ENCODE results near the gene C1QL4.

C1QL4 gene

DNA sequence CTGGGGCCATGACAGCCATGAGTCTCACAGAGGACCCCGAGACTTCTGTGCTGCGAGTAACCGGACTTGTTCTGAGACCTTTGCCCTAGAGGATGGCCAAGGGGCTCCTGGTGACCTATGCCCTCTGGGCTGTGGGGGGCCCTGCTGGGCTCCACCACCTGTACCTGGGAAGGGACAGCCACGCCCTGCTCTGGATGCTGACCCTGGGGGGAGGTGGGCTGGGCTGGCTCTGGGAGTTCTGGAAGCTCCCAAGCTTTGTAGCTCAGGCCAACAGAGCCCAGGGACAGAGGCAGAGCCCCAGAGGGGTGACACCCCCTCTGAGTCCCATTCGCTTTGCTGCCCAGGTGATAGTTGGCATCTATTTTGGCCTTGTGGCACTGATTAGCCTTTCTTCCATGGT, 11.8 kb upstream of the C1QL4 start:
- no peak for DNase-seq (ENCODE audit: low read depth in 1 of 2, low spot score in 1 of 2)

DNA sequence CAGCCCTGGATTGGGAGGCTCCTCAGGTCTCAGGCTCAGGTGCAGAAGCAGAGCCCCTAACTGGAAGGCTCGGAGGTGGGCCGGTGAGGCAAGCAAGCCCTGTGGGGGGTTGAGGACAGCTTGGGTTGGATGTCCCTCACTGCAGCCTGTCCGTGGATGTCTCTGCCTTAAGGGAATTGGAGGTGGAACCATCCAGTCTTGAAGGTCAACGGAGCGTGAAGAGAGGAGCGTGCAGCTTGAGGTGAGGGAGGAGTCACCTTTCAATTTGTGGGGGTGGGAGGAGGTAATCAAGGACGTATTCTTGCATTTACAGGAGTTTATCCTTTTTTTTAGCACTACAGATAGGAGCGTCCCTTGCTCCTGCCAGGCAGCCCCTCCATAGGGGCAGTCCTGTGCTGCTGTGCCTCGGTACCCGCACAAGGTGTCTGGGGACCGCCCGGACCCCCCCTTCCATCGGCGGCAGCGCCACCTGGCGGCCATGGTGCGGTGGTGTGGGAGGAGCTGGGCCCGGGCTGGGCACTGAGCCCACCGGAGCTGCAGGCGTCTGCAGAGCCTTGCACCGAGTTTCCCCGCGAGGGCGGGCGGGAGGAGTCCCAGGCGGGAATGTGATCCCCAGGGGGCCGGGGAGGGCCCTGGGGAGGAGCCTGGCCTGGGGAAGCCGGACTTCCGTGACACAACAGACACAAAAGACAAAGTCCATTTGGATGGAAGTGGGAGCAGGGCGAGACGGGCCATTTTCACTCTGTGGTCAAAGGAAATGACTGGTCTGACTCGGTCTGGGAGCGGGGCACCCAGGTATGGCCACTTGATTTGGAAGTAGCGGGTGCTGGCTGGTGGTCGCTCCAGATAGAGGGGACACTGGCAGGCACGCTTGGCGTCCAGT, 10.6 kb upstream of the C1QL4 start:
- DNase-seq (ENCODE audit: low read depth in 1 of 2, low spot score in 1 of 2) = peak; percentile 63 to 73

DNA sequence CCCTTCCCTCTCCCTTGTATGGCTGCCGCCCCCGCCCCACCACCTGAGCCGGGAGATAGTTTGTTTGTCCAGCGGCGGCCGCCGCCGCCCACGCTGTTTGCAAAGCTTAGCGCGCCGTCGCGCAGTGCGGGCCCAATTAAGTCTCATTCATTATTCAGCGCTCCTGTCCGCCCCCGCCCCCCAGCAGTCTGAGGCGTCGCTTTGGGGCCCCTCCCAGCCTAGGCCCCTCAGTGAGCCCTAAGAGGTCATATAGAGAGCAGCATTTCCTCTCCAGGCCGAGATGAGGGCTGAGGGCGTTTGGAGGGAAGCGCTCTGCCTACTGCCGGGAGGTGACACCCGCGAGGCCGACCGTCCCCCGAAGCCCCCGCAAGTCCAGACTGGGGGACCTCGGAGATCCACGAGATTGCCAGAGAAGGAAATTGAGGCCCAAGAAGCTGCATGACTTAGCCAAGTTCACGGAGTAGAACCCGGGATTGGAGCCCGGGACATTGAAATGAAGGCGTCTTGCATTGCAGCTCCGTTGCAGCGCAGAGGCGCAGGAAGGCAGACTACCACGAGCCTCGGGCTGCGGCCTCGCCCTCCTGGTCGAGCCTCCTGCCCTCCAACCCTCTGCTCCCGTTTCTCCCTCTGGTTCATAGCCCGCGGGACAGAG, 9.8 kb upstream of the C1QL4 start, which contains the start of gene DNAJC22:
TSS of gene DNAJC22 (plus strand) at position 230 of the 652 bp plus-strand sequence. CDS start 1,985 bp downstream, outside the sequence.
- no peak for DNase-seq (ENCODE audit: low read depth in 1 of 2, low spot score in 1 of 2)

DNA sequence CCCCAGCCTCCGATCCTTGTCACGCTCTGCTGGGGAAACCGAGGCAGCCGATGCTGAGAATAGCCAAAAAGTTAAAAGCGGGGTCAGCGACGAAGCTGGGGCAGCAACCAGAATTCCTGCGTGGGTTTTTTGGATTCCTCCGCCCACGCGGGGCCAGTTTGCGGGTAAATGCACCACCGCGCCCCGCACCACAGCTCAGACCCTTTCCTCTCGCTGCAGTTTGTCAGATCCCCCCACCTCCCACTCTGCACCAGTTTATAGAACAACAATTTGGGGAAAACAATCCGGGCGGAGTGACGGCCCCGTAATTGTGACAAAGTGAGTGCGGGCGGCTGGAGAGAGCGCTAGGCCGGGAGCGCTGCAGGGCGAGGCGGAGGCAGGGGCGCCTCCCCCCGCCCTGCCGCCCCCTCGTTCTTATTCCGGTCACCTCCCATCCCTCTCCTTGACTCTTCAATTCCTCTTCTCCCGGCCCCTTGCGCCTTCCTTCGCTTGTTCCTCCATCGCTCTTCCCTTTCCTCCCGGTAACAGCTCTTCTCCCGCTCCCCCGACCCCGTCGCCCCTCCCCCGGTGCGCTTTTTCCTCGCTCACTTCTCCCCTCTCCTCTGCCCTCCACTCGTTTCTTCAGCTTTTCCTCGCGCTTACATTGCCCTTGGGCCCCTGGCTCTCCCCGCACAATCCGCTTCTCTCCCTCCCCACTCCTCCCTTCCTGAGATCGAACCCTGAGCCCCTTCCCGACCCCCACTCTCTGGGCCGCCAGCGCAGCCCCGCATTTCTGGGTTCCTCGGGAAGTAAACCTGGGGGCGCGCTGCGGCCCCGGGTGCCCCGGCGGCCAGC, 9.1 kb upstream of the C1QL4 start:
- no peak for DNase-seq (ENCODE audit: low read depth in 1 of 2, low spot score in 1 of 2)

DNA sequence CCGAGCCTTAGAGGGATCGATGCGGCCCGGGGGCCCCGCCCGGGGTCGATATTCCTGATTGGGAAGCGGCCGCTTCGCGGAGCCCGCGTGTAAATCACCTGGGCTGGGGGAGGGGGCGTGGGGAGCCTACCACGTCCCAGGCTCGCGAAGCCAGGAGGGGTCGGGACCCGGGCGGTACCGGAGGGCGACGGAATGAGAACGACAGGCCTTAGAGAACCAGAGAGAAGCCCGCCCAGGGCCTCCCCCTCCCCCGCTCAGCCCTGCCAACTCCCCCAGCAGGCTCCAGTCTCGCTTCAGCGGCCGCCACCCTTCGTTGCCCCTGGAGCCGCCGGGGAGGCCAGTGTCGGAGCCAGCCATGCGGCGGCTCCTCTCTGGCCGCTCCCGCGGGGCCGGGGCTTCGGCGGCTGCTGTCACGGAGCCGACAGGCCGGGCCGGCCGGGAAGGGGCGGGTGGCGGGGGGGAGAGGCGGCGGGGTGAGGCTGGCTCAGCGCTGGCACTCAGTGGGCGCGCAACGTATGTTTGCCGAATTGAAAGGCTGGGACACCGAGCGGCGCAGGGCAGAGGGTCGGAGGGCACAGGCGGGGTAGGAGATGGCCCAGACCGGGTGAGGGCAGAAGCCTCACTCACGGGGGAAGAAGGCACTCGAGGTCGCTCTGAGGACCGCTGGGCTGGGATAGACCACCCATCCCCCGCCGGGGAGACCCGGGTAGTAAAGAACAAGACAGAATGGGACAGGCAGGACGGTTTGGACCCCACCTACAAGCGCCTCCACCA, 8.2 kb upstream of the C1QL4 start:
- DNase-seq (ENCODE audit: low read depth in 1 of 2, low spot score in 1 of 2) = no peak

DNA sequence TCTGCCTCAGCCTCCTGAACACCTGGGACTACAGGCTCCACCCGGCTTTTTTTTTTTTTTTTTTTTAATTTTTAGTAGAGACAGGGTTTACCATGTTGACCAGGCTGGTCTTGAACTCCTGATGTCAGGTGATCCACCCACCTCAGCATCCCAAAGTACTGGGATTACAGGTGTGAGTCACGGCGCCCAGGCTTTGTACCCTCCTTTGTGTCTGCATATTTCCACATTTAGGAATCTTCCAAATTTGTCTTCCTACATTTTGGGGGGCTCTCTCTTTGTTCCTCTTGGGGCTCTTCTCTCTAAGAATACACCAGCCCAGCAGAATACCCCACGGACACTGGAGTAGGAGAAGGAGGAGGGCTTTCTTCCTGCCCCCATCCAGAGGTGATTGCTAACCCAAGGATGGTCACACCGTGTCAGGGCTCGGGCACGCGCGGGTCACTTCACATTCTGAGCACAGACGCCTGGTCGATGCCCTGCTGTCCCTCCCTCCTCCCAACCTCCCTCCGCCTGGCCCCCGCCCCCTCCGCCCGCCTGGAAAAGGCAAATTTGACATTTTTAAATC, 7.6 kb upstream of the C1QL4 start:
- DNase-seq (ENCODE audit: low read depth in 1 of 2, low spot score in 1 of 2) = no peak

DNA sequence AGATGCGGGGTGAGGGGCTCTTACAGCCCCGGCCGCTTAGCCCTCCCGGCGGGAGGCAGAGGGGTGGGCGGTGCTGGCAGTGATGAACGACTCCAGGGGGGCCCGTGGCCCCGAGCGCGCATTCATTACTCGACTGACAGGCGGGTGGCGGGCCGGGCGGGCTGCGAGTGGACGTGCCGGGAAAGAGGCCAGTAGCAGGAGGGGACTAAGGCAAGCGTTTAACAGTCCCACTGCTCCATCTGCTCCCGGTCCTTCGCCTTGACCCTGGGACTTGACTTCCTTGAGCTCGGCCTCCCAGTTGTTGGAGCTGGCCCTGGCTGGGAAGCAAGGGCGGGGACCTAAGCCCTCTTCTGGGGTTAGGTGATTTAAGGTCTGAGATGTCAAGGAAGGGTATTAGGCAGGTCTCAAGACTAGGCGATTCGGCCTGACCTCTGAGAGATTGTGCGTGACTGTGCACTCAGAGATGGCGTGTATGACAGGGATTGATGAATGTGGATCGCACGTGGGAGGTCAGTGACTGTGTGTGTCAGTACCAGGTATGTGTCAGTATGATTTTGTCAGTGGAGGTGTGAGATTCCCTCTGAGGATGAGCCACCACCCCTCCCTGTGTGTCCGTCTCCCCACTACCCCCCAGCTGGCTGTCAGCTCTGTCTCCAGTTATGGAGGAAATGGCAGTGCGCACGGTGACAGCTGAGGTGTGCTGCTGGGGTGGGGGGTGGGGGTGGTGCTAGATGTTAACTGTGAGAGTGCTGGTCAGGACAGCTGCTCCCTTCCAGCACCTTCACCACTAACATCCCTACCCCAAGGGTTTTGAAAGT, 6.1 kb upstream of the C1QL4 start:
- no peak for DNase-seq (ENCODE audit: low read depth in 1 of 2, low spot score in 1 of 2)

DNA sequence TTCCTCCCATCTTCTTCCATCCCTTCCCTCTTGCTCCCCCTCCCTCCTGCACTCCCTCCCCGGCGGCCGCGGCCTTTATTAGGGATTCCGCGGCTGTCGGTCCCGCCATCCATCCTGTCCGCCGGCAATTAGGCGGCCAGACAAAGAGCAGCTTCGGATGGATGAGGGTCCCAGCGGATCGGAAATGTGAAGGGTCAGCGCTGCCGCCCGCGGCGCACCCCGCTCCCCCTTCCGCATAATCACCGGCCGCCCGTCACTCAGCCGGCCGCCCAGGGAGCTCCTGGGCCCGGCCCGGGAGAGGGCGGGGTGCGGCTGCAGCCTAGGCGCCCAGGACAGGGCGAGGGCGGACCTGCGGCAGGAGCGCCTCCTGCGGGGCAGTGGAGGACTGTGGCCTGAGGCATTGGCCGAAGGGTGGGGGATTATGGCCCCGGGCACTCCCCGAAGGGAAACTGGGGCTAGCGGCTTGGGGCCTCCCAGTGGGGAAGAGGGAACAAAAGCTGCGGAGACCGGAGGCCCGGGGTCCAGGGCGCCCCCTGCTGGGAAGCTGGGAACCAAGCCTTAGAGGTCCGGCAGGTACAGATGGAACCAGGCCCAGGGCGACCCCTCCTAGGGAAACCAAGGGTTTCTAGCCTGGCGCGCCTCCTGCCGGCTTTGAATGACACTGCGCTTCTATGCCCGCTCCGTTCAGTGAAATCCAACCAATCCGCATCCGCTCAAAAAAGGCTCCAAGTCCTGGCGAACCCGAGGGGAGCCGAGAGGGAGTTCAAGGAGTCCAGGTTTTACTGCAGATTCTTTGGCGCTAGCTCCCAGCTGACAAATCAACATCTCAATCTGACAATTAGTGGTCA, 5.3 kb upstream of the C1QL4 start:
- peak; percentile 39 to 63 for DNase-seq (ENCODE audit: low read depth in 1 of 2, low spot score in 1 of 2)

DNA sequence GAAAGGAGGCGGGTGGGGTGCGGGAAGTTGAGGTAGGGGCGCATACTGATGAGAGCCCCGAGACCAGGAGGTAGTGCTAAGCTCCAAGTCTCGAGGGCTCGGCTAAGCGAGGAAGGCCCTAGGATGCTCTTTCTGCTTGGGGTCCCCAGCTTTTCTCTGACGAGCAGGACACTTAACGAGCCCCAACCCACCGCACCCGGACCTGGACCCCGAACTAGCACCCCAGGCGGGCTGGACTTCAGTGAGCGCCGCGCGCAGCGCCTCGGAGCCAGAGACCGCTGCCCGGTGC, 4.7 kb upstream of the C1QL4 start:
- DNase-seq (ENCODE audit: low read depth in 1 of 2, low spot score in 1 of 2) = no peak

DNA sequence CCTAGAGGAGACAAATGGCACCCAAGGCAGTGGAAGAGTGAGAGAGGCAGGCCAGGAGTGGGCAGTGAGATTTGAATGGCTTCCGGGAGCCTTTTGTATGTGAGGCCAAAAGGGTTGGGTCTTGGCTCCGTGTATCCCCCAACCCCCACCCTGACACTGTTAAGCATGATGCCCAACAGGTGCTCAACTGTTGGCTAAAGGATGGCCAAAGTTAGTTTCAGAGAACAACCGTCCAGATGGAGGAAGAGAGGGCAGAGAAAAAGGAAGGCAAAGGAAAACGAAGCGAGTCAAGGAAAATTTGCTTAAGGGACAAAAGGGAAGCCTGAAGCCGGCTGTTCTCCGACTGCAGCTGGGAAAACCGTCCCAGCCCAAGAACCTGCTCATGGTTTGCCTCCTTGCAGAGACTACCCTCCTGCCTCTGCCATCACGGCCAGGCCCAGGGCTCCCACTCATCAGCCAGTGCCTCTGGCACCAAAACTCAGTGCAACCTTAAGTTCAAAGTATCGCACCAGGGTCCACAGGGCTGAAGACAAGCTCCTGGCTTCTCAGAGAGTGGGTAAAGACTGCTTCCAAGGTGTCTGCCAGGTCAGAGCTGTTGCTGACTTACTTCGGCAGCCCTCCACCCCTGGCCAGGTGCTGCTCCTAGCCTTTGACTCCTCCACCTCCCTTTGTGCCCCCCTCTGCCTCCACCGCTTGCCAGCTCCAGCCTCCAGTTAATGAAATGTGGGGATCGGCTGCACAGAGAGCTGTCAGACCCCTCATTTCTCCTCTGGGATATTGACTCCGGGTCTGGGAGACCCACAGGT, 4.2 kb upstream of the C1QL4 start:
- DNase-seq (ENCODE audit: low read depth in 1 of 2, low spot score in 1 of 2) = no peak

DNA sequence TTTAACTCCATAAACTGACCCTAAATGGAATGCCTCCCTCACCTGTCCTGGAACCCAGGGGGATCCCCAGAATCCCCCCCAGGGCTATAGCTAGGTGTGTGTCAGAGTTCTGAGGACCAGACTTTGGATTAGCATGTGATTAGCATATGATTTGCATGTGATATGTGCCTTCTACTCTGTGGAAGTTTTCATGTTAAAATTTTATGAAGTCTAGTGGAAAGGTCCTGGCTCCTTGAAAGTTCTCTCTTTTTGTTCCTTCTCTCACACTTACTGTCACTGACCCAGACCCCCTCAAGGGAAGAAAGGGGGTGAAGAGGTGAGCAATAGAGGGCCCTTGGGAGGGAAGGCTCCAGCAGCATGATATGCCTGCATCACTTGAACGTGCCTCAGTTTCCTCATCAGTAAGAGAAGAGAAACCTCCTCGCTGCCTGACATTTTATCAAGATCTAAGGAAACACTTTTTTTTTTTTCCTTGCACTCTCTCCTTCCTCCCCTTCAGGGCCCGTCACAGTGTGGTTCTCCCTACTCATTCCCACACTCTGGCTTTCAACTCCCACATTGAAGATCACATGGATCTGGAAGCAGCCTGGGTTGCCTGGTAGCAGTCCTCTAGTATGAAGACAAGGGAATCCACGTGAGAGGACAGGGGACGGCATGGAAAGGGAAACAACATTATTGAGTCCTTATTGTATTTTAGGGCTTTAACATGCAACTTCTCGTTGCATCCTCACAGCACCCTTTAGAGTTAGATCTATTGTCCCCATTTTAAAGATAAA, 3.3 kb upstream of the C1QL4 start:
- DNase-seq (ENCODE audit: low read depth in 1 of 2, low spot score in 1 of 2) = no peak

DNA sequence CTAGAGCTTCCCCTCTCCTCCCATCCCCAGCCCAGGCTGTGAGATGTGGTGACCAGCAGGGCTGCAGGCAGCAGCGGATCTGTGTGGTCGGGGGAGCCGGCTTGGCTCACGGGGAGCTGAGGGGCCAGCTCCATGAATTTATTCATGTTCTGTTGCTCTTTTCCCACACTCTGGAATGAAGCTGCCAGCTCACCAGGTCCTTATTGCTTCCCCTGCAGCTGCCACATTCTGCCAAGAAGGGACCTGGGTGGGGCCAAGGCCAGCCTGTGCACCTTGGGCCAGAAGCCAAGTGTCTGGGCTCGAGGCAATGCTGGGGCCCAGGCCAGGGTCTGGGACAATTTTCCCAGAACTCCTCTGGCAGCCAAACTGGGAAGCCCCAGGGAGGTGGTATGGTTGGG, 2.5 kb upstream of the C1QL4 start:
- no peak for DNase-seq (ENCODE audit: low read depth in 1 of 2, low spot score in 1 of 2)

DNA sequence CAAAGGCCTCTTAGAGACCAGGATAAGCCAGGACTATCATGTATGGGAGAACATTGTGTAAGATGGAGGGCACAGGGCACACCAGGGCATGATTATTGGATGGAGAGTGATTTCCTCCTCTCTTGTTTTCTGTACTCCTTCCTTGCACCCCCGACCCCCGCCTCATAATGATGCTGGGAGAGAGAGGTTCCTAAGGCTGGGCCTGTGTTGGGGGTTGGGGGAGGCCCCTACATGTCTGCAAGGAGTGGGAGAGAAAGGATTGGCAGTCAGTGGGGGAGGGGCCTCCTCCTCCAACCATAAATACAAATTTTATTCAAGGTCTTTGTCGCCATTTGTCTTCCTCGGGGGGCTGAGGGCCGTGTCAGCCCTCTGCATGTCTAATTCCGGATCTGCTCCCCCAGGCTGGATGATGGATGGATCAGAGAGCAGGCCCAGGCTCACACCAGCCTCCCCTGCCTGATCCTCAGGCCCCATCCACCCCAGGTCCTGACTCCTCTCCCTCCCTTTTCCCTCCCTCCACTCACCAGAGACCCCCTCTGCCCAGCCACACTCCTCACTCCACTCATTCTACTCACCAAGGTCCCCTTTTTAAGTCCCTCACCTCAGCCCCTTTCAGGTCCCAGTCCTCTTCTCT, 2.0 kb upstream of the C1QL4 start:
- no peak for DNase-seq (ENCODE audit: low read depth in 1 of 2, low spot score in 1 of 2)

DNA sequence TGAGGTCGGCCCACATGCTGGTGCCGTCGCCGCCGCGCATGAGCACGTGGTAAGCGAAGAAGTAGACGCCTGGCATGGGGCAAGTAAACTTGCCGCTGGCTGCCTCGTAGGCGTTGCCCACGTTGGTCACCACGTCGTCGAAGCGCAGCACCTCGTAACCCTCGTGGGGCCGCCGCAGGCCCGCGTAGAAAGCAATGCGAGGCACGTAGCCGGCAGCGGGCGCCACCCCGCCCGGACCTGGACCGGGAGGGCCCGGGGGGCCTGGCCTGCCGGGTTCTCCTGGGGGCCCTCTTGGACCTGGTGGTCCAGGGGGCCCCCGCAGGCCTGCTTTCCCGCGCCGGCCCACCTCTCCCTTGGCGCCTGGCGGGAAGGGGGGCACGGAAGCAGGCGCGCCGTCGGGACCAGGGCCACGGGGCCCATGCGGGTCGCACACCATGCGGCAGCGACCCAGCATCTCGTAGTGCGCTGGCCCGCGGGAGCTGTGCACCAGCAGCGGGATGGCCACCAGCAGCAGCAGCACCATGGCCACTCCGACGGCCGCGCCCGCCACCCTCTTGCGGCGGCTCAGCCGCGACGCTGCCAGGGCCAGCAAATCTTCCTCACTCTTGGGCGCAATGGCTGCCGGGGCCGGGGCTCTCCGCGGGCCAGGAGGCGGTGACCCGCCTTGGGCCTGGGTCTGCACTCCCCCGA, 888 bp downstream of the C1QL4 start:
- no peak for DNase-seq (ENCODE audit: low read depth in 1 of 2, low spot score in 1 of 2)

DNA sequence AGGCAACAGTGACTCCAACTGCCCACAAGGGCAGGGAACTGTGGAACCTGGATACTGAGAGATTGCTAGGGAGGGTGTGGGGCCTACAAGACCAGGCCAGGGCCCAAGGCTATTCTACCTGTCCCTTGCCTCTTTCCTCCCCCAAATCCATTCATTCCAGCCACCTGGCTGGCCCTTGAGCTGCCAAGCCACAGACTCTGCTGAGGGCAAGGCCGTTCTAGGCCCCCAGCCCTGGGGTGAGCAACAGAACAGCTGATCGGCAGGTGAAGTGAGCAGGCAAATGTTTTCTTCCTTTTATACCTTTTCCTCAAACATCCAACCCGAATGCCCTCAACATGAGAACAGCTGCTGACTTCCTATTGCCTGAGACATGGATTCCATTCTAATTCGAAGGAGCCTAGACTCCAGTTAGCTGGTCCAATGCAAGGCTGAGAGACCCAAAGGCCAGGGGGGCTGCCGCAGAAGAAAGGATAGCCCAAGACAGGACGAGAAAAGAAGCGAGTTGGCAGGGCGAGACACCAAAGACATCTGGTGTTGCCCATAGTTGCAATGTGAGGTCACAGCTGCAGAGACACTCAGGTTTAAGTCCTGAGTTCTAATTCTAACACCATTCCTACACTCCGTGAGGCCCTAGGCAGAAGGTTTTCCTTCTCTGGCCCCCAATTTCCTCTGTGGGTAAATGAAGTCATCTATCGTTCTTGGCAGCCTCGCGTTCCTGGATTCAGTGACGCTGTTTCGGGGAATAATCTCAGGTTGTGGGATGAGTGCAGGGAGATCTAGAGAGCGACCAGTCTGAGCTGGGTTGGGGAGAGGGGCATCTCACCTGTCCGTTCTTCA, 1.7 kb downstream of the C1QL4 start:
- DNase-seq (ENCODE audit: low read depth in 1 of 2, low spot score in 1 of 2) = no peak
